Activated T-helper 1 cell treated with Interleukin-2 at 50 U/mL for 16 hours (primary cell): ENCODE measurements around the gene HLA-DMB.
A peak's percentile ranks its signal among the peaks of the same experiment; 100 is the strongest.

Experiments
- DNase-seq: peaks from one replicate; pipeline ENCODE4 v3.0.0-alpha.2; 2020; ENCODE audit warnings: low read depth

Gene HLA-DMB

GRCh38 chr6:32906539-32906938 is 34.3 kb downstream of the HLA-DMB start:
- no peak for DNase-seq

DNA sequence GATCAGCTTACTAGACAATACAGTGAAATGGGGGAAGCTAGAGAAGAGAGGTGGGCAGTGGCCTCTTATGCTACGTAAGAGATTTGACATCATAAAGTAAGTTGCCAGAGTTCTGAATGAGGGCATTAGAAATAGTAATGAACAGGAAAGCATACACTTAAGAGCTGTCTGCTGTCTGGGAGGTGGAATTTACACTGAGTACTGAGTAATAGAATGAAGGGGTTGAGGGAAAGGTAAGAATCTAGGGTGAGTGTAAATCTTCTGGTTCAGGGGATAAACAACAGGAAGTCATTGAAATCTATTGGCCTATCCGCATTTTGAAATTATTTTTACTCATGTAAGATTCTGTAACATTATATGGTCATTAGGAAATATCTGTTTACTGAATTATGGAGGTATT is 35.8 kb downstream of the HLA-DMB start:
- no peak for DNase-seq

DNA sequence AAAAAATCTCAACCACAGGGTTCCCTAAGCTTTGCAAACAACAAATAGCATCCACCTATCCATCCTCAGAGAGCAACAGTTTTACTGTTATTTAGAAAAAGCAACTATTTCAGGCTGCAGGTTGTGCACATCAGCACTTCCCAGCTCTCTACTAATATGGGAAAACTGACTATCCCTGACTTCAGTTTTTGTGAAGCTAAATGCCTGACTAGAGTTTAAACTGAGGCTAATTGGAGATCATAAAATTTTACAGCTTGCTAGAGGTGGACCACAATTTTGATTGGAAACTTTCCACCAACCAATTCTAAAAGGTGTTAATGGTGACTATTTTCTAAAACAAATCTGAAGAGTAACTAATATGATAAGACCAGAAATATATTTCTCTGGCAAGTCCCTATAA is 36.9 kb downstream of the HLA-DMB start:
- no peak for DNase-seq

DNA sequence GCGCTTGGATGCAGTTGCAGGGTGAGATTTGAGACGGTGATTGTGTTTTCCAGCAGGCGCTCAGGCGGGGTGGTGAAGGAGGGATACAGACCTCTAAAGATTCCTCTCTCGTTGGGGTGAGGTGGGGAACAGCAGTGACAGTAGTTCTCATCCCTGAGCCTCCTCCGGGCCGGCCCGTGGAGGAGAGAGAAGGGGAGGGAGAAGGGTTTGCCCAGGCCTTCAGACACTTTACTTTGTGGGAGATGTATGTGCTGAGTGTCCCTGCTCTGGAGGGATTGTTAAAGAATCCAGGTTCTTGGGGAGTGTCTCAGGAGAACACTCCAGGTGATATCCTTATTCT is 45.9 kb downstream of the HLA-DMB start:
- no peak for DNase-seq

- DNase-seq: peak; percentile 90
Measured at GRCh38 chr6:32894085-32895005, 46.5 kb downstream of the HLA-DMB start.

- no peak for DNase-seq
Measured at GRCh38 chr6:32890831-32891230, 50.0 kb downstream of the HLA-DMB start.

- DNase-seq: no peak
Measured at GRCh38 chr6:32889533-32889932, 51.3 kb downstream of the HLA-DMB start.

DNA sequence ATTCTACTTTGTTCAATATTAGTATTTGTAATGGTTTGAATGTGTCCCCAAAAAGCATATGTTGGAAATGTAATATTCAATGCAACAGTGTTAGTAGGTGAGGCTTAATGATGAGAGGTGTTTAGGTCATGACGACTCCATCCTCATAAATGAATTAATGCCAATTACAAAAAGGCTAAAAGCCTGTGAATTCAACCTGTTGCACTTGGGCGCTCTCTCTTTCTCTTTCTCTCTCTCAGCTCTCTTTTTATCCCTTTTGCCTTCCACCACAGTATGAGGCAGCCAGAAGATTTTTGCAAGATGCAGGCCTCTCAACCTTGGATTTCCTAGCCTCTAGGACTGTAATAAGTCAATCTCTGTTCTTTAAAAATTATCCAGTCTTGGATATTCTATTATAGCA is 52.3 kb downstream of the HLA-DMB start:
- no peak for DNase-seq

GRCh38 chr6:32887616-32888015 is 53.2 kb downstream of the HLA-DMB start:
- DNase-seq: no peak

DNA sequence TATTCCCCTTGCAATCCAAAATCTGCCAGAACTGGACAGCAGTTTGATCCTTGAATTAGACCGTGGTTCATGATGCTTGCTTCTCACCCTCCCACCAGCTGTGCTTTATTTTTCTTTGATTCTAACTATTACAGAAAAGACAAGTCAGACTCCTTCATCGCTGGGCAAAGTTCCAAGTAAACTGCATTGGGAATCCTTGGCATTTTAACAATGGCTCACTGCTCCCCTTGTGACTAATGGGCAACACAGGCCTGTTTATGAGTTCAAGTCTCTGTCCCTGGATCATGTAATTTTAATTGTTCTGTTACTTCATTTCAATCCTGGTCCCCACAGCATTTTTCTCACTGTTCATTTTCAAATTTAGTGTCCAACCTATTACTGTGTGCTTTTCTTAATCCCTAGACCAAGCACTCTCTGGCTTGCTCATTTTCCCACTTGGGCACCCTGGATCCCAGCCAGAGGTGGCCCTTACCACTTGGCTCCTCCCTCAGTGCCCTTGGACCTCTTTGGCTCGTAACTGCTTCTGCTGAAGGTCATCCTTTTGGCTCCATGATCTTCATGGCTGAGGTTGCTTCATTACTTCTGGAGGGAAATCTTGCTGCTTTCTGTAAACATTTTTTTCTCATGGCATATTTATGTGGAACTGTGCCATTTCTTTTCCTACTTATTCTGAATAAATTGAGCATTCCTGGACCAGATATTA is 54.0 kb downstream of the HLA-DMB start:
- no peak for DNase-seq

DNA sequence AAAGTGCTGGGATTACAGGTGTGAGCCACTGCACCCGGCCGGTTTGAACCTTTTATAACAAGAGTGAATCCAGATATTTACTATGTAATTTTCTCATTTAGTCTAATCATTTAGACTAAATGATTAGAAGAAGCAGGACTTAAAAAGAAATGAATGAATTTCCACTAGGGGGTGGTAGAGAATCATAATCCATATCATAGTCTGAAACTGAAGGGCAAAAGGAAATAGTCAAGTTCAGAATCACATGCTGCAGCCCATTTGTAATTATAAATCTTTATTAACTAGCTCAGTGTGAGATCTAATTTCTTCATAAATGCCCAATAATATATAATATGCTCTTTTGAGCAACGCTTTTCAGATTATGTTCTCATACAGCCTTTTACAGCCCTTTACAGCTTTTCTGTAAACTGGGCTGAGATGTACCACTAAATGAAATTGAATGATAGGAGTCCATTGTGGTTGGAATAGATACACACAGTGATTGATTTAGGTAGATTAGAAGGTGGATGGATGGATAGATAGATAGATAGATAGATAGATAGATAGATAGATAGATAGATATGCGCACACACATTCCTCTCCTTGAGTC is 55.0 kb downstream of the HLA-DMB start:
- no peak for DNase-seq
